ENCODE data around the gene SPNS2. TPM values are rescaled to one million over a fixed set of nuclear protein-coding genes. Genes with fewer than 3 reads are reported as not detected.
A peak's percentile ranks its signal among the peaks of the same experiment; 100 is the strongest.

The SPNS2 gene
- polyA plus RNA-seq, 3 donors, result 0.23 to 0.33 TPM; not detected in 1

DNA sequence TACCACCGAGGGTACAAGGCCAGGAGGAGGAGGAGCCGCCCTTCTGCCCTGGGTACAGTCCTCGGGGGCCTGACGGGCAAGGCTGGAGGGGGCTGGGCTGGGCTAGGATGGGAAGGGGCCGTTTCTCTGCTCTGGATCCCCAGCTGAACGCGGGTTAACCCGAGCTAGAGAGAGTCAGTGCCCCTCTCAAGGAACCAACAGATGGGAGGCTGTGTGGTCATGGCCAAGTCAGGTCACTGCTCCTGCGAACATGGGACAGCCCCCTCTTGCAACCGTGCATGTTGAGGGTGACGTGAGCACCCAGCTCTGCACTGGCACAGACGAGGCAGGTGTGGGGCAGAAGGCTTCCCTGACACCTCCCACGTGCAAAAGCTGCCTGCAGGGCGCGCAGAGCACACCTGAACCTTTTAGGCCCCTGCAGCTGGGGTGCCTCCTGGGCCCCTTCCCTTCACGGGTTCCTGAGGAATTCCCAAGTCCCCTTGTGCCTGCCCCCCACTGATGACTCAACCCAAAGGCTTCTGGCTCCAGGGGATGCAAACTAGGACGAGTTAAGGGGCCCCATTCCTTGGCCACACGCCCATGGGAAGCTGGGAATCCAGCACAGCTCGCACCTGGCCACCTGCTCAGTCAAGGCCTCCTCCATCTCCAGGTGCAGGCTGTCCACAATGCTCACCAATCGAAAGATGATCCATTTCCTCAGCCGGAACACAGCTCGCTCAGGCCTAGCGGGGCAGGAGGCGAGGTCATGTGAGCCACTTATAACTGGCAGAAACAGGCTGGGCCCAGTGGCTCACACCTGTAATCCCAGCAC lies 50.2 kb downstream of the SPNS2 start:
- no peak for TF ChIP-seq CTCF (IDR thresholded peaks at IDR 0.05)
- H3K27ac ChIP-seq (ENCODE audit: low read depth in 1 of 2, low read length in 2 of 2), result no peak overlapping the region
- Mint-ChIP-seq H3K4me1 (peaks cover 4% of the 10 kb centered on the region), H3K27me3 (ENCODE audit: low read depth in 3 of 3) (peaks cover 0 to 6% (median 3%) of the 10 kb centered on the region in 3 donors), H3K4me3 (no peak overlapping the region), H3K36me3 (peaks cover 60 to 94% of the 10 kb centered on the region in 2 donors), H3K9me3 (no peaks in the 10 kb centered on the region), H3K27ac (peak overlapping the region in 1 of 7 donors; percentile 50)
- H3K4me1 ChIP-seq (ENCODE audit: control insufficient read depth in 1 of 2, insufficient read depth in 2 of 2, low read length in 2 of 2), result peaks cover under 1 to 4% of the 10 kb centered on the region in 2 donors
- H3K36me3 ChIP-seq (replicated peaks in 1 of 2; ENCODE audit: control insufficient read depth in 1 of 2, insufficient read depth in 2 of 2, low read length in 2 of 2), result peaks cover 74 to 91% of the 10 kb centered on the region in 2 donors
- H3K9me3 ChIP-seq (replicated peaks in 1 of 2; ENCODE audit: control insufficient read depth in 1 of 2, insufficient read depth in 1 of 2, low read length in 2 of 2), result no peaks in the 10 kb centered on the region
- intact Hi-C loops (cut with micrococcal nuclease), result no loop called here
- H3K79me2 ChIP-seq (ENCODE audit: insufficient read depth, low read length), result peaks cover 5% of the 10 kb centered on the region
- WGBS (ENCODE audit: insufficient coverage), result 96% methylated on average over 23 of the region's 24 CpGs
- H2AFZ ChIP-seq (ENCODE audit: insufficient read depth, low read depth, low read length, poor library complexity, severe bottlenecking), result no peak overlapping the region
- H3K27me3 ChIP-seq (ENCODE audit: control insufficient read depth in 2 of 2, insufficient read depth in 2 of 2, low read length in 2 of 2), result no peaks in the 10 kb centered on the region
- no peak overlapping the region for H3K9ac ChIP-seq (ENCODE audit: insufficient read depth, low read length, poor library complexity, severe bottlenecking)
- no peak overlapping the region for H3K4me2 ChIP-seq (replicated peaks; ENCODE audit: extremely low read depth, low read length, poor library complexity, severe bottlenecking)
- H4K20me1 ChIP-seq (ENCODE audit: insufficient read depth, low read length), result no peaks in the 10 kb centered on the region
- H3K4me3 ChIP-seq (replicated peaks in 1 of 3; ENCODE audit: low read depth in 2 of 3, low read length in 3 of 3), result no peak overlapping the region
- DNase-seq, result no peak

DNA sequence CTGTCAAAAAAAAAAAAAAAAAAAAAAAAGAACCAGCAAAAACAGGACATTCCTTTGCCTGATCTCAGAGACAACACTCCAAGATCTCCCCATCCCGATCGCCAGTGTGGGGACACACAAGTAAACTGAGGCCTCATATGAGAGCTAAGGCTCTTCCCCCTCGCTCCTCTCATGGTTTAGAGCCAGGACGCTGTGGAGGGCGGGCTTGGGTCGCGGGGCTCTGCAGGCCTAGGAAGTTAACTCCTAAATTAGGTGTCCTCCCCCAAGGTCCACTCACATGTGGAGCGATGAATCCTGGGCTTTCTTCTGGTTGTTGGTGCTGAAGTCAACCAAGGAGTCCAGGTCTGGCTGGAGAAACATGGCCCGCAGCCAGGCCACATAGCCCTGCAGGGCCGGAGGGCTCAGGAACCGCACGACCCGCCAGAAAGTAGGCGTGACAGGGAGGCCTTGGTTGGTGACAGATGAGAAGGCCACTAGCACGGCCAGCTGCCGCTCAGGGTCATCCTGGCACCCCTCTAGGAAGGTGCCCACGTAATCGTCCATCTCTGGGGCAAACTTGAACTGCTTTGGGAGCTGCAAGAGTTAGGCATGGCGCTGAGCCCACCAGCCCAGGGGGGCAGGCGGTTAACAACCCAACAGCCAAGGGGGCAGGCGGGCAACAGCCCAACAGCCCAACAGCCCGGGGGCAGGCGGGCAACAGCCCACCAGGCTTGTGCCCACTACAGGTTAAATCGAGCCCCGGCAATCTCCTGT lies 51.3 kb downstream of the SPNS2 start:
- intact Hi-C loops (cut with micrococcal nuclease), result loop anchor here in 1 of 2 donors (5.0 kb wide), 1 partner anchor 183 kb away; the partner anchor contains the start of gene UBE2G1
- H3K27ac ChIP-seq (ENCODE audit: low read depth in 1 of 2, low read length in 2 of 2), result no peak overlapping the region
- H3K4me3 ChIP-seq (replicated peaks in 1 of 3; ENCODE audit: low read depth in 2 of 3, low read length in 3 of 3), result no peak overlapping the region
- H3K79me2 ChIP-seq (ENCODE audit: insufficient read depth, low read length), result peaks cover 16% of the 10 kb centered on the region
- no peaks in the 10 kb centered on the region for H3K27me3 ChIP-seq (ENCODE audit: control insufficient read depth in 2 of 2, insufficient read depth in 2 of 2, low read length in 2 of 2)
- H3K9me3 Mint-ChIP-seq, result no peaks in the 10 kb centered on the region
- H3K27ac Mint-ChIP-seq, result no peak overlapping the region
- H3K4me1 ChIP-seq (ENCODE audit: control insufficient read depth in 1 of 2, insufficient read depth in 2 of 2, low read length in 2 of 2), result peaks cover 11 to 14% of the 10 kb centered on the region in 2 donors
- H3K9me3 ChIP-seq (replicated peaks in 1 of 2; ENCODE audit: control insufficient read depth in 1 of 2, insufficient read depth in 1 of 2, low read length in 2 of 2), result no peaks in the 10 kb centered on the region
- H3K4me2 ChIP-seq (replicated peaks; ENCODE audit: extremely low read depth, low read length, poor library complexity, severe bottlenecking), result no peak overlapping the region
- no peak overlapping the region for H3K4me3 Mint-ChIP-seq
- H3K4me1 Mint-ChIP-seq, result peaks cover 13% of the 10 kb centered on the region
- no peak overlapping the region for H3K9ac ChIP-seq (ENCODE audit: insufficient read depth, low read length, poor library complexity, severe bottlenecking)
- no peak overlapping the region for H2AFZ ChIP-seq (ENCODE audit: insufficient read depth, low read depth, low read length, poor library complexity, severe bottlenecking)
- DNase-seq, result no peak
- no peak for TF ChIP-seq CTCF (IDR thresholded peaks at IDR 0.05)
- H3K36me3 Mint-ChIP-seq, result peaks cover 54 to 85% of the 10 kb centered on the region in 2 donors
- WGBS (ENCODE audit: insufficient coverage), result 91% methylated on average over 20 of the region's 25 CpGs
- peaks cover 0 to 5% (median 3%) of the 10 kb centered on the region in 3 donors for H3K27me3 Mint-ChIP-seq (ENCODE audit: low read depth in 3 of 3)
- H4K20me1 ChIP-seq (ENCODE audit: insufficient read depth, low read length), result no peaks in the 10 kb centered on the region
- H3K36me3 ChIP-seq (replicated peaks in 1 of 2; ENCODE audit: control insufficient read depth in 1 of 2, insufficient read depth in 2 of 2, low read length in 2 of 2), result peaks cover 69 to 85% of the 10 kb centered on the region in 2 donors
